ENCODE results near the gene TTC8.

TTC8 gene

GRCh38 chr14:88877192-88877591 is 52.7 kb downstream of the TTC8 start:
- no peak for DNase-seq (ENCODE audit: low spot score)
- no peak for ATAC-seq (ENCODE audit: low read depth)
- peaks cover 10% of the 10 kb centered on the region for H3K4me1 ChIP-seq (ENCODE audit: insufficient read depth, poor library complexity, severe bottlenecking)
- TF ChIP-seq CTCF (IDR thresholded peaks at IDR 0.05; ENCODE audit: poor library complexity, severe bottlenecking): no peak
- H3K36me3 ChIP-seq (ENCODE audit: low read depth): peaks cover 27% of the 10 kb centered on the region
- H3K27me3 ChIP-seq (ENCODE audit: insufficient read depth, poor library complexity, severe bottlenecking): no peaks in the 10 kb centered on the region
- H3K4me3 ChIP-seq (ENCODE audit: severe bottlenecking): no peak overlapping the region
- H3K9me3 ChIP-seq (ENCODE audit: severe bottlenecking): no peaks in the 10 kb centered on the region
- no peak overlapping the region for H3K27ac ChIP-seq (ENCODE audit: poor library complexity, severe bottlenecking)

DNA sequence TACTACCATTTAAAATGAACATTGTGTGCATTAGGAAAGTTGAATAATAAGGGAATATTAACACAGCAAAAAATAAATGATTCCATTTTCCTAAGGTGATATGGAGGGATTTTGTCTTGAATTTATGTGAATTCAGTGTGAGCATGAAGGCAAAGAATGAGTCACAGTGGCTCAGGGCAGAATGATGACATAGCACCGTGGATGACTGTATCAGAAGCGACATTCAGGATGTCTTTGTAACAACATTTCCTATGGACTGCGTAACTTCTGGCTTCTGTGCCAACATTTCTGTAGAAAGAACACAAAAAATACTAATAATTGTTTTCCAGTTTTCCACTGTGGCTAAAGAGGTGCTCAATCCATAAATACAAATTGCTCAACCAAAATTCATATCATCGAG is 54.6 kb downstream of the TTC8 start:
- peaks cover 19% of the 10 kb centered on the region for H3K36me3 ChIP-seq (ENCODE audit: low read depth)
- peaks cover 10% of the 10 kb centered on the region for H3K4me1 ChIP-seq (ENCODE audit: insufficient read depth, poor library complexity, severe bottlenecking)
- H3K27me3 ChIP-seq (ENCODE audit: insufficient read depth, poor library complexity, severe bottlenecking): no peaks in the 10 kb centered on the region
- TF ChIP-seq CTCF (IDR thresholded peaks at IDR 0.05; ENCODE audit: poor library complexity, severe bottlenecking): no peak
- H3K27ac ChIP-seq (ENCODE audit: poor library complexity, severe bottlenecking): peak overlapping the region; percentile 49
- DNase-seq (ENCODE audit: low spot score): no peak
- no peak overlapping the region for H3K4me3 ChIP-seq (ENCODE audit: severe bottlenecking)
- peak; percentile 98 for ATAC-seq (ENCODE audit: low read depth)
- H3K9me3 ChIP-seq (ENCODE audit: severe bottlenecking): no peaks in the 10 kb centered on the region

GRCh38 chr14:88882236-88882635 is 57.8 kb downstream of the TTC8 start:
- no peak overlapping the region for H3K4me3 ChIP-seq (ENCODE audit: severe bottlenecking)
- no peak for TF ChIP-seq CTCF (IDR thresholded peaks at IDR 0.05; ENCODE audit: poor library complexity, severe bottlenecking)
- H3K4me1 ChIP-seq (ENCODE audit: insufficient read depth, poor library complexity, severe bottlenecking): peaks cover 10% of the 10 kb centered on the region
- peaks cover 15% of the 10 kb centered on the region for H3K36me3 ChIP-seq (ENCODE audit: low read depth)
- H3K9me3 ChIP-seq (ENCODE audit: severe bottlenecking): peaks cover 4% of the 10 kb centered on the region
- ATAC-seq (ENCODE audit: low read depth) (no peak), DNase-seq (ENCODE audit: low spot score) (no peak)
- H3K27me3 ChIP-seq (ENCODE audit: insufficient read depth, poor library complexity, severe bottlenecking): no peaks in the 10 kb centered on the region
- no peak overlapping the region for H3K27ac ChIP-seq (ENCODE audit: poor library complexity, severe bottlenecking)

- Histone ChIP-seq H3K27me3 (ENCODE audit: insufficient read depth, poor library complexity, severe bottlenecking) (no peaks in the 10 kb centered on the region), H3K9me3 (ENCODE audit: severe bottlenecking) (no peaks in the 10 kb centered on the region), H3K4me3 (ENCODE audit: severe bottlenecking) (no peak overlapping the region), H3K36me3 (ENCODE audit: low read depth) (no peaks in the 10 kb centered on the region), H3K27ac (ENCODE audit: poor library complexity, severe bottlenecking) (no peak overlapping the region), H3K4me1 (ENCODE audit: insufficient read depth, poor library complexity, severe bottlenecking) (peaks cover 5% of the 10 kb centered on the region)
- ATAC-seq (ENCODE audit: low read depth): peak; percentile 96
- TF ChIP-seq CTCF (IDR thresholded peaks at IDR 0.05; ENCODE audit: poor library complexity, severe bottlenecking): no peak
- DNase-seq (ENCODE audit: low spot score): no peak
Measured at GRCh38 chr14:88895116-88895515, 70.7 kb downstream of the TTC8 start.

- ATAC-seq (ENCODE audit: low read depth) (no peak), DNase-seq (ENCODE audit: low spot score) (no peak)
- Histone ChIP-seq H3K4me3 (ENCODE audit: severe bottlenecking) (no peak overlapping the region), H3K4me1 (ENCODE audit: insufficient read depth, poor library complexity, severe bottlenecking) (no peaks in the 10 kb centered on the region), H3K36me3 (ENCODE audit: low read depth) (no peaks in the 10 kb centered on the region), H3K27me3 (ENCODE audit: insufficient read depth, poor library complexity, severe bottlenecking) (no peaks in the 10 kb centered on the region), H3K27ac (ENCODE audit: poor library complexity, severe bottlenecking) (no peak overlapping the region), H3K9me3 (ENCODE audit: severe bottlenecking) (no peaks in the 10 kb centered on the region)
- TF ChIP-seq CTCF (IDR thresholded peaks at IDR 0.05; ENCODE audit: poor library complexity, severe bottlenecking): no peak
Measured at GRCh38 chr14:88901189-88901588, 76.7 kb downstream of the TTC8 start.
